Left forelimb (tissue), 1 donor: Measurements from ENCODE around the gene ING4.

ENCODE experiments used
- DNase-seq: peaks from one replicate; pipeline ENCODE4 v3.0.0-alpha.2; 2018; ENCODE audit warnings: low spot score

ING4 gene

GRCh38 chr12:6688543-6688998, 25.7 kb upstream of the ING4 start:
- DNase-seq, result no peak

- DNase-seq, result no peak
Observed at GRCh38 chr12:6685814-6686213, 22.9 kb upstream of the ING4 start.

- no peak for DNase-seq
Observed at GRCh38 chr12:6684609-6685008, 21.7 kb upstream of the ING4 start.

GRCh38 chr12:6676962-6677361, 14.0 kb upstream of the ING4 start:
- no peak for DNase-seq

GRCh38 chr12:6672143-6672542, 9.2 kb upstream of the ING4 start:
- no peak for DNase-seq

GRCh38 chr12:6667559-6668210, 4.8 kb upstream of the ING4 start:
- DNase-seq, result no peak

GRCh38 chr12:6666211-6666610, 3.3 kb upstream of the ING4 start:
- no peak for DNase-seq

GRCh38 chr12:6664902-6665301, 2.0 kb upstream of the ING4 start:
- DNase-seq, result no peak

- no peak for DNase-seq
Observed at GRCh38 chr12:6662602-6662905, 365 bp downstream of the ING4 start.

GRCh38 chr12:6653987-6654386, 8.9 kb downstream of the ING4 start:
- DNase-seq, result no peak

- no peak for DNase-seq
Observed at GRCh38 chr12:6653342-6653741, 9.6 kb downstream of the ING4 start.

GRCh38 chr12:6652391-6652790, 10.5 kb downstream of the ING4 start:
- DNase-seq, result no peak

- DNase-seq, result no peak
Observed at GRCh38 chr12:6650832-6651231, 12.1 kb downstream of the ING4 start.

GRCh38 chr12:6647083-6647604, 15.8 kb downstream of the ING4 start, which contains the start of gene ACRBP:
TSS of gene ACRBP (minus strand) at chr12:6647432. CDS start at chr12:6647366, 66 bp downstream.
- no peak for DNase-seq

GRCh38 chr12:6646276-6647082, 16.4 kb downstream of the ING4 start:
- DNase-seq, result no peak

GRCh38 chr12:6644903-6645302, 18.0 kb downstream of the ING4 start:
- no peak for DNase-seq

GRCh38 chr12:6644257-6644596, 18.7 kb downstream of the ING4 start:
- DNase-seq, result no peak

GRCh38 chr12:6643569-6644256, 19.2 kb downstream of the ING4 start:
- no peak for DNase-seq

- no peak for DNase-seq
Observed at GRCh38 chr12:6641131-6641530, 21.8 kb downstream of the ING4 start.

GRCh38 chr12:6640497-6640896, 22.4 kb downstream of the ING4 start:
- no peak for DNase-seq

GRCh38 chr12:6639151-6639801, 23.6 kb downstream of the ING4 start:
- no peak for DNase-seq

GRCh38 chr12:6638305-6638704, 24.6 kb downstream of the ING4 start:
- DNase-seq, result no peak
